LHCN-M2 (cell line): ENCODE data around the gene FPR2. TPM values are rescaled to one million over a fixed set of nuclear protein-coding genes. Genes with fewer than 3 reads are reported as not detected.
"Not testable (repeated sequence)": the region's sequence is repeated elsewhere in the genome, so short reads cannot be mapped to it uniquely, and the experiment has no call there.

Source experiments
- DNase-seq: peaks from one replicate; pipeline ENCODE4 v3.0.0-alpha.2; 2012; ENCODE audit warnings: low read depth
- polyA plus RNA-seq: library from polyadenylated mRNA; unstranded; fragments of >200 nt; gene quantifications from one replicate; pipeline ENCODE4 v1.2.1, GENCODE V29; 2012; ENCODE audit warnings: missing spikeins
- total RNA-seq: library from RNA; depleted of rRNA; stranded (reverse); fragments of >200 nt; gene quantifications from 2 replicates; pipeline ENCODE4 v1.2.3, GENCODE V29; 2014; rRNA removed

FPR2 gene
- total RNA-seq = 0.40 and 1.8 TPM in 2 replicates
- not detected for polyA plus RNA-seq

DNA sequence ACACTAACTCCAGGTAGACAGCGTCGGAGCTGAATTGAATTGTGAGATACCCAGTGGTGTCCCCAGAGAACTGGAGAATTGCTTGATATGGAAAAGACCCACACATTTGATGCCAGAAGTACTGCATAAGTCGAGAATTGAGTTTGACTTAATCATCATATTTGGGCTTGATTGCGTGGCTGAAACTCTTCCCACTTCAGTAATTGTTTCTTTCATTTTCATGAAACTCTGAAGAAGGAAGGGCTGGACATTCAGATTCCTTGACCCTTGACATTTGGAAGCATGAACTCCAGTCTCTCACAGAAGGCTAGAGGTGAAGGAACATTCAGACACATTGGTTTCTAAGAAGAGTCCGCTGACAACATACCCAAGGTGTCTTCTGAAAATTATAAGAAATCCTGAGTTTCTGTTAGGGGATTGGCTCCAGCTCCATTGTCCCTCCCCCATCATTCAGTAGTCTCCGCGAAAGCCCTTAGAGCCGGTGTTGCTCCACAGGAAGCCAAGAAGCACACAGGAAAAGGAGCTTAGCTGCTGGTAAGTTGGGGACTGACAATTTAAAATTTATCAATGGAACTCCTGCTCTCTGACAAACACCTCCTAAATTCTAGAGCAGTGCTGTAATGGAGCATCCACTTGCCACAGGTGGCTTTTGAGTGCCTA, at the start of gene FPR2:
Gene FPR2 (plus strand): TSS at position 484 of the 660 bp plus-strand sequence. CDS start 7,479 bp downstream, outside the sequence.
- no peak for DNase-seq

DNA sequence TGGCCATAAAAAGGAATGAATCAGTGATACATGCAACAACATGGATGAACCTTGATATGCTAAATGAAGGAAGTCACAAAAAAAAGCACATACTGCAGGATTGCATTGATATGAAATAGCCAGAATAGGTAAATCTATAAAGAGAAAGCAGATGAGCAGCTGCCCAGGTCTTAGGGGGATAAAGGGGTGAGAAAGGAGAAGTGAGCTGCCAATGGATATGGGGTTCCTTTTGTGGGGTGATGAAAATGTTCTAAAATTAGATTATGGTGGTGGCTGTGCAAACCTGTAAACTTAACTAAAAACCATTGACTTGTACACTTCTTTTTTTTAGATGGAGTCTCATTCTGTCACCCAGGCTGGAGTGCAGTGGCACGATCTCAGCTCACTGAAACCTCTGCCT, 49.3 kb upstream of the FPR2 start:
- DNase-seq = no peak

GRCh38 chr19:51712461-51713081, 48.4 kb upstream of the FPR2 start:
- DNase-seq = no peak

DNA sequence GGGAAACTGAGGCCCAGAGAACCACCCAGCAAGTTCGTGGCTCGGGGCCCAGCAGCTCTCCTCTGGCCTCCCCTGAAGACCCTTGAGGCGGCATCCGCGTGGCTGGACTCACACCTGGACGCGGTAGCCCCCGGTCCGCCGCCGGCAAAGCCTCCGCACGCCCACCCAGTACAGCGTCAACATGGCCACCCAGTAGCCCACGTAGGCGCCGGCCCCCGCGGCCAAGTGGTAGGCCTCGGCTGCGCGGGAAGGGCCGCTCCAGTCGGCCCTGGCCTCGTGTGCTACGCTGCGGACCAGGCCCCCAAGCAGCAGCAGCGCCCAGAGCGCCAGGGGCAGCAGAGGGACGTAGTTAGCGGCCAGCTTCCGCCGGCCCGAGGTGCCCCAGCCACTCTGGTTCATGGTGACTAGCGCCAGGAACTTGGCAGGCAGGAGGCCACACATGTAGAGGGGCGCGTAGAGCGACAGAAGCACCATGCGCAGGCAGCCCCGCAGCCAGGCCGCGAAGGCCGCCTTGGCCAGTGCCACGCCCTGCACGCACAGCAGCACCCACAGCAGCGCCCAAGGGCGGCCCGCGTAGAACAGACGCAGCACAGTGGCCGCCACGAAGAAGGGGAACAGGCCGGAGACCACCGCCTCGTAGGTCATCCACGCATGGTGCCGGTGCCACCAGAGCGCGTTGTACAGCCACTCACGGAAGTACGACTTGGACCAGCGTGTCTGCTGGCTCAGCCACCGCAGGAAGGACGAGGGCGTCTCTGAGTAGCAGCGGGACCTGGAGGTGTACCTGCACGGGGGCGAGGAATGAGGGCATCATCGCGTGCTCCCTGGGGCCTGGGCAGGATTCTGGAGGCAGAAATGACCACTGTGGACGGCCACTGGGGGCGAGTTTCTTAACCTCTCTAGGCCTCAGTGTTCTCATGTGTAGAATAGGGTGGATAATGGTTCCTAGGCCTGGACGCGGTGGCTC, 47.4 kb upstream of the FPR2 start:
- DNase-seq = no peak

GRCh38 chr19:51714848-51715247, 46.1 kb upstream of the FPR2 start:
- DNase-seq = peak; percentile 33

DNA sequence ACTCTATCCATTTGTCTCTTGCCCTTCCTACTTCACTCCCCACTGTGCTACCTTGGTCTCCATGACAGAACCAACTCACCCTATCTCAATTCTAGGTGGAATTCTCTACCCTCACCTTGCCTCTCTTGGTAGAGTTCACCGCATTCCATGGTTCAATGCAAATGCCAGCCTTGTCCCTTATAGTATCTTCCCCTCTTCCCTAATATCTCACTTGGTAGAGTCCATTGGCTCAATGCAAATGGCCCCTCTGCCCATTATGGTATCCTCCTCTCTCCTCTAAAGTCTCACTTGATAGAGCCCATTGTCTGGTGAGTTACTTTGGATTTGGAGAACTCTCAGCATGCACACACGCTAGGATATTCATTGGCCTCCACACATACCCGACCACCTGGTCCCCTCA, 45.1 kb upstream of the FPR2 start:
- DNase-seq = no peak

DNA sequence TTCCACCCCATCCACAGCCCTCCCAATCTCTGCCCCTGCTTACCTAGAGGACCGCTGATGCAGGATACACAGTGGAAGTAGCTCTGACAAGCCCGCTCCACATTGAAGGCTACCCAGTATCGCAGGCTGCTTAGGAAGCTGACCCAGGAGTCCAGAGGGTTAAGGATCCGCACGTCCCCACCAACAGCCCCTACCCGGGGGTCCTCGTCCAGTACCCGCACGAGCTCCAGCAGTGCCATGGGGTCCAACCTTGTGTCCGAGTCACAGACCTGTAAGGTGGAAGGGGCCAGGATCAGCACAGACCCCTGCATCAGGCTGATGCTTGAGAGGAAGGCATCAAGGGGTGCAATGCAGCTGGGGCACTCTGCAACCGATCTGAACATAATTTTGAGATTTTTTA, 44.1 kb upstream of the FPR2 start:
- no peak for DNase-seq

GRCh38 chr19:51719251-51719988, 41.6 kb upstream of the FPR2 start:
- no peak for DNase-seq

DNA sequence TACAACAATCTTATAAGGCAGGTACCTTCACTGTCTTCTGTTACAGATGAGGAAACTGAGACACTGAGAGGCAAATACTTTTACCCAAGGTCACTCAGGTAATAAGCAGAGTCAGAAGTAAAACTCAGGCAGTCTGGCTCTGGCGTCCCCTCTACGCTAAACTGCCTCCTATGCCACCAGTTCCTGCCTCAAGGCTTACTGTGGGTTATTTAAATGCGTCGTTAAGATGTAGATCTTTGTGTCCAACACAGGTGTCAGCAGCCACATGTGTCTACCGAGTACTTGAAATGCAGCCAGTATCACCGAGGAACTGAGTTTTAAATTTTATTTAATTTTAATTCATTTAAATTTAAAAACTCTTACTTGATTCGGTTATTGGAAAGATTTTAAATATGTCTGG, 39.1 kb upstream of the FPR2 start:
- no peak for DNase-seq

- DNase-seq = no peak
Measured at GRCh38 chr19:51722492-51722891, 38.5 kb upstream of the FPR2 start.

GRCh38 chr19:51724543-51724942, 36.4 kb upstream of the FPR2 start:
- peak; percentile 83 for DNase-seq

DNA sequence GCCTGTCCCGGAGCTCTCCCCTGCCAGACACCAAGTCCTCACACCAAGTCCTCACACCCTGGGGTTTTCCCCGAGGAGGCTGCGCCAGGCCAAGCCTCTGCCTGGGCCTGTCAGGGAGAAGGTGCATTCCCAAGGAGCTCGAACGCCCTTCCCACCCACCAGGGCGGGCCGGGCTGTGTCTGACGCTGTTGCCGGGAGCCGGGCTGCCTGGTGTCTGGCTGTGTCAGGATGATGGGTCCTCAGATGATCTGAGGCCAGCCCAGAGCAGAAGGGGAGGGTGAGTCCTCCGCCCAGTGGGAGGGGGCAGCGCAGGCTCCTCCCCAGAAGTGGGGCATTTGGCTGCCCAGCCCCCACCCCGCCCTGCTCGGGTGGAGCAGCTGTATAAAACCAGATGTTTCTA, 34.9 kb upstream of the FPR2 start:
- DNase-seq = peak; percentile 96

- DNase-seq = peak; percentile 96
Measured at GRCh38 chr19:51727349-51727880, 33.6 kb upstream of the FPR2 start.

GRCh38 chr19:51729781-51730180, 31.2 kb upstream of the FPR2 start:
- DNase-seq = peak; percentile 31

GRCh38 chr19:51733742-51734522, 27.0 kb upstream of the FPR2 start:
- DNase-seq = no peak

DNA sequence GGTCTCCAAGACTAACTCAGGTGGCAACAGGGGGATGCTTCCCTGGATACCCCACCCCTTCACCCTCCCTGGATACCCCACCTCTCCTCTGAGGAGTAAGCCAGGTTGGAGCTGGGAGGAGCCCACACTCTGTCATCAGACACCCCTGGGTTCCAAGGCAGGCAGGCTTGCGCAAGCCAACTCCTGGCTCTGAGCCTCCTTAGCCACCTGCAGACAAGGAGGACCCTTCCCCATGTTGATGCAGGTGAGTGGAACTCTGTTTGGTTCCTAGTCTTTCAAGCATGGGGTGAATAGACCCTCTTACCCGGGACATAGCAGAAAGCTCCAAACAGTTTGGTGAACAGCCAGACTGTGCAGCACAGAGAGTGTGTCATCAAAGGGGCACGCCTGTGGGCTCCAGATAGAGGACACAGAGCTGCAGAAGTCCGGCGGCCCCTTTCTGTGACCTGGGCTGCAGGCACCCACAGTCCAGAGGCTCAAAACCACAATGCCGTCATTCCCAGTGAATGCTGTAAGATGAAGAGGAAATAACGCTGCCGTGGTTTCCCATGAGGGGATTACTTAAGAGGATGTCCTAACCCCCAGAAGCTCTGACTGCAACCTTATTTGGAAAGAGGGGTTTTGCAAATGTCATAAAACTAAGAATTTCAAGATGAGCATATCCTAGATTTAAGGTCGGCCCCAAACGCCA, 25.1 kb upstream of the FPR2 start:
- DNase-seq = peak; percentile 97

DNA sequence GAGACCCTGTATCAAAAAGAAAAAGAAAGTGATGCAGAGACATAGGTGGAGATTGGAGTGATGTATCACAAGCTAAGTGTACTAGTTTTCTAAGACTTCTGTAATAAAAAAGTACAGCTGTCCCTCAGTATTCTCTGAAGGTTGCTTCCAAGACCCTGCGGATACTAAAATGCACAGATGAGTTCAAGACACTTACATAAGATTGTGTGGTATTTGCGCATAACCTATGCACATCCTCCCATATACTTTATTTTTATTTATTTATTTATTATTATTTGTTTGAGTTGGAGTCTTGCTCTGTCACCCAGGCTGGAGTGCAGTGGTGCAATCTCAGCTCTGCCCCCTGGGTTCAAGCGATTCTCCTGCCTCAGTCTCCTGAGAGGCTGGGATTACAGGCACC, 23.6 kb upstream of the FPR2 start:
- DNase-seq = no peak

GRCh38 chr19:51737924-51738323, 23.1 kb upstream of the FPR2 start:
- DNase-seq = peak; percentile 65

DNA sequence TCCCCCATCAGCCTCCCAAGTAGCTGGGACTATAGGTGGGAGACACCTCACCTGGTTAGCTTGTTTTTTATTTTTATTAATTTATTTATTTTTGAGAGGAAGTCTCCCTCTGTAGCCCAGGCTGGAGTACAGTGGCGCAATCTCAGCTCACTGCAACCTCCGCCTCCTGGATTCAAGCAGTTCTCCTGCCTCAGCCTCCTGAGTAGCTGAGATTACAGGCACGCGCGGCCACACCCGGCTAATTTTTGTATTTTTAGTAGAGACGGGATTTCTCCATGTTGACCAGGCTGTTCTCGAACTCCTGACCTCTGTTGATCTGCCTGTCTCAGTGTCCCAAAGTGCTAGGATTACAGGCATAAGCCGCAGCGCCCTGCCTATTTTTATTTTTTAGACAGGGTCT, 22.5 kb upstream of the FPR2 start:
- not testable (repeated sequence) for DNase-seq
